DLD1 (cell line): Measurements from ENCODE around the gene CD274.
"Not testable (repeated sequence)": the region's sequence is repeated elsewhere in the genome, so short reads cannot be mapped to it uniquely, and the experiment has no call there.

Experiments
- in situ Hi-C: cut with HindIII; loops from 2 replicates; pipeline ENCODE4 v1.10.0; 2017; ENCODE audit warnings: low sequenced_read_pairs

Gene CD274

GRCh38 chr9:5492965-5493678, 42.8 kb downstream of the CD274 start:
- in situ Hi-C loops, result no loop called here

- in situ Hi-C loops, result no loop called here
Measured at GRCh38 chr9:5493679-5494511, 43.6 kb downstream of the CD274 start.

- in situ Hi-C loops, result not testable (repeated sequence)
Measured at GRCh38 chr9:5494765-5495164, 44.4 kb downstream of the CD274 start.

GRCh38 chr9:5499157-5499556, 48.8 kb downstream of the CD274 start:
- in situ Hi-C loops, result no loop called here

DNA sequence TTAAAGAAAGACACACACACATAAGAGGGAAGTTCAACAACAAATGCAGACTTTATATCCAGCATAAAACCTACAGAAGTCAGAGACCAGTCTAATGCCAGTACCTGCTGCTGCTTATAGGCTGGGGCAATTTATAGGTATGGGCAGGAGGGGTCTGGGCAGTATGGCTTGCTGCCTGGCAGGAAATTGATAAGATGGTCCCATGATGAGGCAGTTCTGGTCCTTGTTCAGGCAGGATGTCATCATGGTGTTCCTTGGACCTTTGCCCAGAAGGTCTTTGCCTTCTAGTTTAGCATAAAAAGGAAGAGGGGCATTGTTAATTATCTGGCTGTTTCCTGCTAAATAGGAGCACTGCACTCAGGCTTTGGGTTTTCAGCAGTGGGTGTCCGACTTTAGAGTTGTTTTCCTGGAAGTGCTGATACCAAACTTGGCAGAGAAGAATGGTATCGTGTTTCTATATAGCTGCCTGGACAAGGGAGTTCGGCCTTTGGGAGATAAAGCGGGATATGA, 49.6 kb downstream of the CD274 start:
- in situ Hi-C loops, result no loop called here

DNA sequence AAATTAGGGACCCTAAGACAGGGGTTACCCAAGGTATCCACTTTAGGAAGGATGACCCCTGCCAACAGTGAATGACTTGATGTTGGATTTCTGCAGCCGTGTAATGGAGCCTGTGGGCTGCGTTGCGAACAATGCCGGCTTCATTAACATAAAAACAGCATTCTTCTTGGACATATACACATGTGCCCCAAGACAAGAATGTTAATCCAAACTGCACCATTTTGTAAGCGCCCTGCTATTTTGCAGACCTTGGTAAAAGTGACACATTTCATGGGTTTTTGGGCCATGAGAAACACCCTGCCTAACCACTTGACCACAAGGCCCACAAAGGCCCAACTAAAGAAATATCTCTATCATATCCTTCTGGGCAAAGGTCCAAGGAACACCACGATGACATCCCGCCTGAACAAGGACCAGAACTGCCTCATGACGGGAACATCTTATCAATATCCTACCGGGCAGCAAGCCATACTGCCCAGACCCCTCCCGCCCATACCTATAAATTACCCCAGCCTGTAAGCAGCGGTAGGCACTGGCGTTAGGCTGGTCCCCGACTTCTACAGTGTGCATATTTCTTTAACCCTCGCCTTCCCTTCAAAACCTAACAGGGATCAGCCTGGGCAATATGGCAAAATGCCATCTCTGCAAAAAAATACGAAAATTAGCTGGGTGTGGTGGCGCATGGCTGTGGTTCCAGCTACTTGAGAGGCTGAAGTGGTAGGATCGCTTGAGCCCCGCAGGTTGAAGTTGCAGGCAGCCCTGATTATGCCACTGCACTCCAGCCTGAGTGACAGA, 50.3 kb downstream of the CD274 start:
- in situ Hi-C loops, result no loop called here

DNA sequence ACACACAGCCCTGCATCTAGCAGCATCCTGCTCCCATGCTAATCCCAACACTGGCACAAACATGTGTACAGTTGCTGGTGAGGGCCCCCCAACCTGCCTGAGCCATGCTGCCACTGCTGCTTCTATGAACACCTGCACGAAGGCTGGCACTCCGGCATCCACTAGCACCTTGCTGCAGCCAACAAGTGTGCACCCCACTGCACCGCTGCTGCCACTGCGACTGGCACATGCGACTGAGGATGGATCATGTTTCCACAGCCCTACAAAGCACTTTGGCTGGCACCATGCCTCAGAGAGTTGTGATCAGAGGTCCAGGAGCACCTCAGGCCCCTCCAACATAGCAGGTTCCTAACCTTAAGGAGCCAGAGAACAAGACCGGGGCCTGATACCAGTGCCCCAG, 52.2 kb downstream of the CD274 start:
- in situ Hi-C loops, result no loop called here

DNA sequence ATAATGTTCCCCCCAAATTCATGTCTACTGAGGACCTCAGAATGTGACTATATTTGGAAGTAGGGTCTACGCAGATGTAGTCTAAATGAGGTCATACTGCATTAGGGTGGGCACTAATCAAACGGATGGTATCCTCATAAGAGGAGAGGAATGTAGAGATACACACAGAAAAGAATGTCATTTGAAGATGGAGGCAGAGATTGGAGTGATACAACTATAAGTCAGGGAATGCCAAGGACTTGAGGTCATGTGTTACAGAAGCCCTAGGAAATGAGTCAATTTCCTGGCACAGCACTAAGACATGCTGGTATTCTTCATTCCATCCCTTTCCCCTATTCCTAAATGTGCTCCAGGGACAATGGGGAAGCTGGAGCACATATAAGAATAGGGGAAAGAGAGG, 59.2 kb downstream of the CD274 start:
- in situ Hi-C loops, result no loop called here

GRCh38 chr9:5510360-5510931, 60.1 kb downstream of the CD274 start, which contains the start of gene PDCD1LG2:
Gene PDCD1LG2 (plus strand): TSS chr9:5510531. CDS start chr9:5522547, 12,016 bp downstream.
- in situ Hi-C loops, result no loop called here

- in situ Hi-C loops, result no loop called here
Measured at GRCh38 chr9:5510989-5511388, 60.6 kb downstream of the CD274 start.

DNA sequence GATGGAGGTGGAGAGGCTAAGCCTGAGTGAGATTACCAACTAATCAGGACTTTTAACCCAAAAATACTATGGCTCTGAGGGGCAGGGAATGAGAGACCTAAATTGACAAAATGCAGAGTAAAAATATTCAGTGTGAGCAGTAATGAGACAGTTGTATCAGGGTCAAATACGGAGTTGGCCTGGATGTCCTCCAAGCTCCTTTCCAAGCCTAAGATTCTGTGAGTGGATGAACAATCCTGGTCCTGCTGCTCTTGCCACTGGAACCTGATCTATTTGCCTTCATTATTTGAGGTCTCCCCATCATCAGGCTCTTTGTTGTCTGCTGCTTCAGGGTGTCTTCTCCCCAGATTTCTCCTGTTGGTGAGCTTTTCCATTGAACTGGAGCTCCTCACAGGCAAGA, 61.1 kb downstream of the CD274 start:
- in situ Hi-C loops, result no loop called here

- in situ Hi-C loops, result no loop called here
Measured at GRCh38 chr9:5511935-5512580, 61.7 kb downstream of the CD274 start.

GRCh38 chr9:5512658-5513452, 62.5 kb downstream of the CD274 start:
- in situ Hi-C loops, result no loop called here

GRCh38 chr9:5513966-5514616, 63.7 kb downstream of the CD274 start:
- in situ Hi-C loops, result no loop called here

- in situ Hi-C loops, result no loop called here
Measured at GRCh38 chr9:5514617-5515260, 64.4 kb downstream of the CD274 start.

GRCh38 chr9:5515261-5515650, 64.9 kb downstream of the CD274 start:
- in situ Hi-C loops, result no loop called here

- in situ Hi-C loops, result no loop called here
Measured at GRCh38 chr9:5516453-5517220, 66.3 kb downstream of the CD274 start.
